A204.1 (cell line): ENCODE measurements around the gene C6orf120.

ENCODE experiments used
- FAIRE-seq: peaks from 2 replicates; lab custom pipeline; 2012; peaks lifted over from hg19 to GRCh38; lab: Jason Lieb, UNC

The C6orf120 gene

DNA sequence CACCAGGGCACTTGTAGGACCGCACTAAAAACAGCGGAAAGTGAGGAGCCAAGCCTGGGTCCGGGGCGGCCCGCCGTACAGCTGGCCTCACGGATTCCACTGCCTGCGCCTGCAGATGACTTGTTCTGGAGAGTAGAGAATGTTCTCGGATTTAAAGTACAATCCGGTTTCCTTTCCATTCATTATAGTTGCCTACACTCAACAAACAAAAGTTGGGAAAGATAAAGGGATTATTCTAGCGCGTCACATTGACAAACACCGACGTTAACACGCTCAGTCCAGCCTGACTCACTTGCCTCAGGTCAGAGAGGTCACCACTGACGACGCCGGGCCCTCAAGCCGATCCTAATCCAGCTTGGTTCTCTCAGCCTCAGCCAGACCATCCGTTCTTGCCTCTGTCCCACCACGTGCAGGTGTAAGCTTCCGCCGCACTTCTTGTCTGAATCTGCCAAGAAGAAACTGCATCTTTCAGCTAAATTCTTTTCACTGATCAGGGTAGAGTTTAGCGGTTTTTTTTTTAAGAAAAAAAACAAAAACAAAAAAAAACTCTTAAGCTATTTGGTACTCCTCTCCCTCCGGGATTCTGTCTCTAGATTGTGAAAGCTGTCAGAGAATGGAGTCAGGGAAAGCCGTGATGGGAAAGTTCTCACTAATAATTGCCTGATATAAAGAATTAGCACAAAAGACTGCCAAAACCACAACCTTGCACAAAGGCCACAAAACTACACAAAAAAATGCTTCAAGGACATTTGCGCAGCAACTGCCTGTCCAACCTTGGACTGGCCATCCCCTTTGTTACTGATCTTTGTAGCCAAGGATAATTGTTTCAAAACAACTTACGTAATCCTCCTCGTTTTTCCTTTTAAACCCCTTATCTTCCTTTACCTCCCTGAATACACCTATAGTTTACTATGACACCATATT, 23.5 kb downstream of the C6orf120 start:
- FAIRE-seq, result no peak

DNA sequence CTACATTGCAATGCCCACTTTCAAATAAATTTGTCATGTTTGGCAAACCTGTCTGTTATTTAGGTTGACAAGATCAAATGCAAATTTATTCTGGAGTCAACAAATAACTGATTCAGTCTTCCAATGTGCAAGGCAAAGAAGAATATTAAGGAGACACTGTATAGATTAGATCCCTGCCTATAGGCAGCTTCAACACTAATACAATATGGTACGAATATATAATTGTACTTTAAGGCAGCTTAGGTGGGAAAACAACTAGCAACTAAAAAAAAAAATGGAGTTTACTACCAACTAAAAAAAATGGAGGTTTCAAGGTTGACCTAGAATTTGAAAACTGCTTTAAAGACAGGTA, 24.1 kb downstream of the C6orf120 start:
- FAIRE-seq, result no peak

DNA sequence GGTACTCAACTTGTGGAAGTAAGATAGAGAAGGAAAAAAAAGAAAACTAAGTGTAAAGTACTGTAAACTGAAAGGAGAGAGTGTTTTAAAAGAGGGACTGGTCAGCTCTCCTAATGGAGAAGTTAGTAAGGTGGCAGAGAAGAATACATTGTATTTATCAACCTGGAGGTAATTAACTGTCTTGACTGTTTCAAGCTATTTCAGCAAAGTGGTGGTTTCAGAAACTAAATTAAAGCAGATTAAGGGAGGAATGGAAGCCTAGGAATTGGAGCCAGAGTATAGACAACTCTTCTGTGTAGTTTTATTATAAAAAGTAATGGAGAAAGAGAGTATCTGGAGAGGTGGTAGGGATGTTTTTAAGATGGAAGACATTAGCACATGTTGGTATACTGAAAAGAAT, 25.0 kb downstream of the C6orf120 start:
- FAIRE-seq, result no peak

DNA sequence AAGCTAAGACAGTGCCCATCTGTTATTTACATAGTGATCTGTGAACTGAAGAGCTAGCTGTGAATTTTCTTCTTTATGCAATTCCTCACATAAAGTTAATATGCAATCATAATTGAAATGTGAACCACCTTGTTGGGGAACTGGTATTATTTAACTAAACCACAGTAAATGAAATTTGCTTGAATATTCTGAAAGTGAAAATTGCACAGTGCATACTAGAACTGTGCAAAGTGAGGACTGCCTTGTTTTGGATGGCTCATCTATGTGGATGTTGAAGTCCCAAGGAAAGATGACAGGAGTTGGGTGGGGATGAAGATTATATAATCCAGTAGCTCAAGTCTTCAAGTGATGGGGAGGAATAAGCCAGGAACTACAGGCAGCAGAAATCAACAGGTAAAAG, 28.0 kb downstream of the C6orf120 start:
- FAIRE-seq, result no peak

DNA sequence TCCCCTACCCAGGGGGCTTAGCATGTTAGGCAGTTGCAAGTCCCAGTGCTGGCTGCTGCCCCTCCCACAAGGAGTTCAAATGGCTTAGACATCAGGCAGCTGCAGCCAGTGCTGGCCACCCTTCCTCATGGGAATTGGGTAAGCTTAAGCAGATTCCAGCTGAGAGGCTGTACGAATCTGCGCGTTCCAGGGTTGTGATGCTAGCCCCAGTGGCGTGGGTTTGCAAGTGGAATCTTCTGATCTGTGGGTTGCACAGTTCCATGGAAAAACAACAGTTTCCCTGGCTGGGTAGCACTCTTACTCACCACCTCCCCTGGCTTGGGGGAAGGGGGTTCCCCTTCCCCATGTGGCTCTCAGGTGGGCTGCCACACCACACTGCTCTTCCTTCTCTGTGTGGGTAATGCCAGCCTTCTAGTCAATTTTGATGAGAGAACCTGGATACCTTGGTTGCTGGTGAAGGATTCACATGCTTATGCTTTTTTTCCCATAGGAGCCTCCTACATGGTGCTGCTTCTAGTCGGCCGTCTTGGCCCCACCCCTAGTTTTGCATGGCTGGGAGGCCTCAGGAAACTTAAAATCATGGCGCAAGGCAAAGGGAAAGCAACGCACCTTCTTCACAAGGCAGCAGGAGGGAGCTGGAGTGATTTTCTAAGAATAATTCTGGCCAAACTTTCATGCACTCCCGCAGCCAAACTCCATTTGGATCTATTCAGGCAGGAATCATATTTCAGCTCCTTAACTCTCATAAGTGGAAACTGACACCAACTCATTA, 36.5 kb downstream of the C6orf120 start:
- no peak for FAIRE-seq

DNA sequence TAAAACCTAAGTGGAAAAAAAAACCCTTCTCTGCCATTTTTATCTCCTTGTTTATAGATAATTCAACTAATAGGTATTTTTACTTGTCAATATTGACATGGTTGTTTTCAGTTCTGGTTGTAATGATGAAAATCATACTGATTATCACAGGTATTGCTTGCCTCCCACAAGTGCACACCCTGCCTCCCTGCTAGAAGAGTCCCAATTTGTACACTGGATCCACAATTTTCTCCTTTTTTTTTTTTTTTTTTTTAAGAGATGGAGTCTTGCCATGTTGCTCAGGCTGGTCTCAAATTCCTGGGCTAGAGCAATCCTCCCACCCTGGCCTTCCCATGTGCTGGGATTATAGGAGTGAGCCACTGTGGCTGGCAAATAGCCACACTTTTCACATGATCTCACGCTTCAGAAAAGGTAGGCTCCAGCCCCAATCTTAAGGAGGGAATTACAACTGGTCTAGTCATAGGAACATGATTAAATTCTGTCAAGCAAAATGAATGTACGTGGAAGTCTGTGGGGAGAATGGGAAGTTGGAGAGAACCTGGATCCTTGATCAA, 37.1 kb downstream of the C6orf120 start:
- FAIRE-seq, result no peak

DNA sequence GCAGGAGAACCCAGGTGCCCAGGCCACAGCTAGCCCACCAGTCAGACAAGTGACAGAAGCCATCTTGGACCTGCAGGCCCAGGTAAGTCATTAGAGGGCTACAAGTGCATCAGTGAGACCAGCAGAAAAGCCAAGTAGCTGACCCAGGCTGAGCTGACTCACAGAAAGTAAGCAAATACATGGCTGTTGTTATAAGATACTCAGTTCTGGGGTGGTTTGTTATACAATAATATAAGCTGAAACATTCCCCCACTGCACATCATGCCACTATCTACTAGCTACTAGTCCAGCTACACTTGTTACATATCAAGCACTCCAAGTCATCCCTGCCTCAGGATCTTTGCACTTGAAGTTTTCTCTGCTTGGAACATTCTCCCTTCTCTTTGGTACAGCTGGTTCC, 39.4 kb downstream of the C6orf120 start:
- no peak for FAIRE-seq

DNA sequence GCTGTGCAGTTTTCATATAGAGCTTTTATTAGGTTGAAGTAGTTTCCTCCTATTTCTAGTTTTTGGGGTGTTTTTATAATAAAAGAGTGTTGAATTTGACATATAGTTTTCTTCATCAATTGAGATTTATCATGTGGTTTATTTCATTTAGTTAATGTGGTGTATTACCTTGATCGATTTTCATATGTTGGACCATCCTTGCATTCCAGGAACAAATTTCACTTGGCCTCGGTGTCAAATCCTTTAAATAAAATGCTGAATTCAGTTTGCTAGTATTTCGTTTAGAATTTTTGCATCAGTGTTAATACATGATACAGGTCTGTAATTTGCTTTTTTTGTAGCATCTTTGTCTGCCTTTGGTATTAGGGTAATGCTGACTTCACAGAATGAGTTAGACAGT, 43.5 kb downstream of the C6orf120 start:
- no peak for FAIRE-seq

DNA sequence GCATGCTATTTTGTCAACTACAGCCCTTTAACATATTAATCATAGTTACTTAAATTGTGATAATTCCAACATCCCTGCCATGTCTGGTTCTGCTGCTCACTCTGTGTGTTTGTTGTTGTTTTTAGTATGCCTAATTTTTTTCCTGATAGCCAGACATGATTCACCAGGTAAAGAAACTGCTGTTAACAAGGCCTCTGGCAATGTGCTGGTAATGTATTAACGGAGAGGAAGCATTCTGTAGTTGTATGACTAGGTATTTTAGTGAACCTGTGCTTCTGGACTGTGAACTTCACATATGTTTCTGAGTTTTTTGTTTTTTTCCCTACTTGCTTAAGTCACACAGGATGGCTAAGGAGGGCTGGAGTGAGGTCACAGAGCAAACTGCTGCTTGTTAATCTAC, 44.6 kb downstream of the C6orf120 start:
- FAIRE-seq, result no peak

DNA sequence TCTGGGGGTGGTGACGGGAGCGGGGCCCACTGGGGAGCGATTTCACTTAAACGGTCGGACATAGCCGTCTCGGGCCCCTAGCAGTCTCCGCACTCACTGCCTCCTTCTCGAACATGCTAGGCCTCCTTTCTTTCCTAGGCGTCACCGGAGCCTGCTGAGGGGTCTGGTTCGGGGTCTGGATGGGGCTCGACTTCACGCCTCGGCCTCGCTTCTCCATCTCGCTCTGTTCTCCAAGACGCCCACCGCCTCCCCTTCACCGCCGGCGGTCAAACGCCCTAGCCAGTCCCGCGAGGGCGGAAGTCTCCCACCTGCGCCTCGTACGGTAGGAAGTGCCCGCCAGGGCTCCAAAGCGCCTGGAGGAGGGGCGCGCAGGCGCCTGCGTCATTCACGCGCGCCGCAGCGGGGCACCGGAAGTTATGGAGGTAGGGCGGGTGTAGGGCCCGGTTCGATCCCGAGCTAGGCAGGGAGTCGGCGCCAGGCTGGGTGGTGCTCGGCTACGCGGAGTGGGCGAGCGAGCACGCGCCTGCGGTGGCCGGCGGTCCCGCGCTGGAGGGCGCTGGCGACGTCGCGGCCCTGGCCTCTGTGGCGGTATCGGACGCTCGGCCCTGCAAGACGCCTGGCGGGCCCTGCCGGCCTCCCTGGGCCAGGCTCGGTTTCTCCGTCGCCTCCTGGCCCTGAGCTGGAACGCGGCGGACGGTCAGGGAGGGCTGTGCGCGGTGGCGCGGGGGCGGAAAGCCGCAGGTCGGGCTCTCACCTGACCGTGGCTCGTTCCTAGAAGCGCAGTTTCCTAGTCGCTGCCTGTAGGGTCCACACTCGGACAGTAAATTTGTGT, 49.5 kb downstream of the C6orf120 start, which contains the start of the genes DYNLT2 and ERMARD:
Gene DYNLT2, minus strand, starts transcription at position 331 of the 832 bp plus-strand sequence. Its CDS starts 114 bp downstream, at position 217.
Gene ERMARD, plus strand, starts transcription at position 381 of the 832 bp plus-strand sequence. Its CDS starts 36 bp downstream, at position 417.
- FAIRE-seq, result no peak

DNA sequence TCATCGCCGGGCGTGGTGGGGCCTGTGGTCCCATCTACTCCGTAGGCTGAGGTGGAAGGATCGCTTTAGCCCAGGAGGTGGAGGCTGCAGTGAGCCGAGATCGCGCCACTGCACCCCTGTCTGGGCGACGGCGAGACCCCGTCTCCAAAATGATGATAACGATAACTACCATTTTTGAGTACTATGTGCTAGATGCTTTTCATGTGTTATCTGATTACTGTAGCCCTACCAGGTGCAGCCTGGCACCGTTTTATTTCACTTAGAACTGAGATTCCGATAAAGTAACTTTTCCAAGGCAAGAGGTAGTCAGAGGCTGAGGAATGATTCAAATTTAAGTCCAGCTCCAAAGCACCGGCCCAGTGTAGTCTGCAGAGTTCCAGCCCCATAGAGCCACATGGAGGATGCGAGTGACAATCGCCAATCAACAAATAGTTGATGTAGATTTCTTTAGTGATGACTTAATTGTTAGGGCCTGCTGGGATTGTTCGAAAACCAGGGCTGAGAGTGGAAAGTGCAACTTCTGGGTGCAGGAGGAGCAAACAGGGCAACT, 50.2 kb downstream of the C6orf120 start:
- FAIRE-seq, result no peak
